ENCODE measurements around the gene BTNL8.

DNA sequence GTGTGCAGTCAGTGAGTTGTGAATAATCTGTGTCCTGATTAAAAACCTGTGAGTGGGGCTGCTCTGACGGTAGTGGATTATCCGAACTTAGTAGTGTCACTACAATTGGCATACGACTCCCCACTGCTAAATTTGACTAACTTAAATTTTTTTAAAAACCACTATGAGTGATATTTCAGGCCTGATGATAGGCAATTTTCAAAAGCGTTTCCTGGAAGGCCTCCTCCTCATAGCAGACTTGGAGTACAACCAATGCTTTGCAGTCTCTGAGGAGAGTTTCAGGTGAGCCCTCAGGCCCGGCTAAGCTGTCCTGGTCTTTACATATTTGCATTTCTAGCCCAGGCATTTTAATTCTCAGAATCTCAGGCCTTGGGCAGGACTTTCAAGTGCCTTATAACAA, 10.8 kb downstream of the BTNL8 start:
- TF ChIP-seq EZH2phosphoT487 (IDR thresholded peaks at IDR 0.05; ENCODE audit: insufficient read depth, low read depth) (no peak), EZH2 (IDR thresholded peaks at IDR 0.05; ENCODE audit: insufficient read depth, poor library complexity, severe bottlenecking) (no peak)
